ENCODE data around the gene FTH1.

FTH1 gene

DNA sequence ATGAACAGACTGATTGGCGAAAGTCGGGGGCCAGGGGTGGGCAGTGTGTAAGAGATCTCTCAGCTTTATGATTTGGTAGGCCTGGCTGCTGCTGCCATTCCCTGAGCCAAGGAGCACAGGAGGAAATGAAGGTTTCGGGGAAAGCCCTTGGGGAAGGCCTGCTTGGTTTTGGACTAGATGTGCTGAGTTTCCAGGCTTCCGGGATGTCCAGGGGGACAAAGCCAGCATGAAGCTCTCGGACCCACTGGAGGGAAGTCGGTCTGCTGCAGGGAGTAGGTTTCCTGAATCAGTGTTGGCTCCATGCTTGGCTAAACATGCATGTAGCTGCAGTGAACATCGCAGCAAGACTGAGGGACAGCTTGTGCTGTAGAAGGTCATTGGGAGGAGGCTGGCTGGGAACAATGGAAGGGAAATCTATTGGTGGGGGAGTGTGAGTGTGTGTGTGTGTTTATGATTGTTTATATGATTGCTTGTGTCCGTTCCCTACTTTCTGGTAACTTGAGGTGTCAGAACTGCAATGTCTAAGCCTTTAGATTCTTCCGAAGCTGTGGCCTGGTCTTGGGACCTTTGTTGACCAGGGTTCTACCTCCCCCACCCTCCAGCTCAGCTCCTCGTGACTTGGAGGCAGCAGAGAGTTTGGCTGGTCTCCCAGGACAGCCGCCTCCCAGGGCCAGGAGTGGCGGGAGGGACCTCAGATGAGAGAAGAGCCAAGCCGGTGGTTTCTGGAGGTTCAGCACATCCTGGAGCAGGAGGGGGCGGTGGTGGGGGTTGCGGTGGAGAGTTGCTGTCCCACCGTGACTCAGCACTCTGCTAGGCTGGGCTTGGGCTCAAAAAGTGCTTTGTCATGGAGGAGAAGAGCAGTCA is 4.0 kb upstream of the FTH1 start:
- DNase-seq = peak; percentile 85

DNA sequence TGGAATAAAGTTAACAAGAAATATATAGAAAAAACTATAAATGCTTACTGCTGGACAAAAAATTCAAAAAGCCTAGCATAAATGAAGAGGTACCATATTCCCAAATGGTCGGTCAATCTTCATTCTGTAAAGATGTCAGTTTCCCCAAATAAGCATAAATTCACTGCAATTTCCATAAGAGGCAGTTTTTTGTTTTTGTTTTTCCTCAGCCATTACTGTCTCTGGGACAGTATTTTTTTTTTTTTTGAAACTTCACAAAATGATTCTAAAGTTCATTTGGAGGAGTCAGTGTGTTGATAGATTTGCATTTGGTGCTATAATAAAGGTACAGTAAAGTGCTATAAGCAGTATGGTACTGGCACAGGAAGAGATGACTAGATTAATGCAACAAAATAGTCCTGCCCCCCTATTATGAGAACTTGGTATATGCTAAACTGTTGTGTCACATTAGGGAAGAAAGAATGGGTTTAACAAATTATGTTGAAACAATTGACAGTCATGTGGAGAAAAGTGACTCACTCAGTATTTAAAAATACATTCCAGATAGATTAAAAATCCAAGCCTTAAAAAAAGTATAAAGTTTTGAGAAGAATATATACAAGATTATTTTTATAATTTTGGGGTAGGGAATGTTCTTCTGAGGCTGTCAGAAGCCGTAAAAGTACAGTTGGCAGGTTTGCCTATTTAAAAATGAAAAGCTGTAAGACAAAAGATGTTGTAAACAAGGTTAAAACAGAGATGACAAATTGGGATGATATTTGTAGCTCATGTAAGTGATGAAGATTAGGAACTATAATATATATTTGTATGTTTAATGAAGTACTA is 2.6 kb upstream of the FTH1 start:
- no peak overlapping the region for H3K27ac Mint-ChIP-seq
- H3K27me3 Mint-ChIP-seq (ENCODE audit: low read depth, poor library complexity) = peaks cover 4% of the 10 kb centered on the region
- DNase-seq = no peak
- peaks cover 76% of the 10 kb centered on the region for H3K4me1 Mint-ChIP-seq
- H3K9me3 Mint-ChIP-seq = no peaks in the 10 kb centered on the region
- peaks cover 5% of the 10 kb centered on the region for H3K36me3 Mint-ChIP-seq (ENCODE audit: low read depth)
- H3K4me3 Mint-ChIP-seq = no peak overlapping the region
- TF ChIP-seq, protein P1, sequence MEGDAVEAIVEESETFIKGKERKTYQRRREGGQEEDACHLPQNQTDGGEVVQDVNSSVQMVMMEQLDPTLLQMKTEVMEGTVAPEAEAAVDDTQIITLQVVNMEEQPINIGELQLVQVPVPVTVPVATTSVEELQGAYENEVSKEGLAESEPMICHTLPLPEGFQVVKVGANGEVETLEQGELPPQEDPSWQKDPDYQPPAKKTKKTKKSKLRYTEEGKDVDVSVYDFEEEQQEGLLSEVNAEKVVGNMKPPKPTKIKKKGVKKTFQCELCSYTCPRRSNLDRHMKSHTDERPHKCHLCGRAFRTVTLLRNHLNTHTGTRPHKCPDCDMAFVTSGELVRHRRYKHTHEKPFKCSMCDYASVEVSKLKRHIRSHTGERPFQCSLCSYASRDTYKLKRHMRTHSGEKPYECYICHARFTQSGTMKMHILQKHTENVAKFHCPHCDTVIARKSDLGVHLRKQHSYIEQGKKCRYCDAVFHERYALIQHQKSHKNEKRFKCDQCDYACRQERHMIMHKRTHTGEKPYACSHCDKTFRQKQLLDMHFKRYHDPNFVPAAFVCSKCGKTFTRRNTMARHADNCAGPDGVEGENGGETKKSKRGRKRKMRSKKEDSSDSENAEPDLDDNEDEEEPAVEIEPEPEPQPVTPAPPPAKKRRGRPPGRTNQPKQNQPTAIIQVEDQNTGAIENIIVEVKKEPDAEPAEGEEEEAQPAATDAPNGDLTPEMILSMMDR (IDR thresholded peaks at IDR 0.05) = no peak

More for the DNA sequence above, 4.0 kb upstream of the FTH1 start:
- Mint-ChIP-seq H3K4me3 (peak overlapping the region; percentile 43), H3K9me3 (no peaks in the 10 kb centered on the region), H3K36me3 (ENCODE audit: low read depth) (no peaks in the 10 kb centered on the region), H3K27ac (peak overlapping the region; percentile 91), H3K4me1 (peaks cover 78% of the 10 kb centered on the region), H3K27me3 (ENCODE audit: low read depth, poor library complexity) (peaks cover 4% of the 10 kb centered on the region)
- TF ChIP-seq, protein P1 (IDR thresholded peaks at IDR 0.05) = no peak

DNA sequence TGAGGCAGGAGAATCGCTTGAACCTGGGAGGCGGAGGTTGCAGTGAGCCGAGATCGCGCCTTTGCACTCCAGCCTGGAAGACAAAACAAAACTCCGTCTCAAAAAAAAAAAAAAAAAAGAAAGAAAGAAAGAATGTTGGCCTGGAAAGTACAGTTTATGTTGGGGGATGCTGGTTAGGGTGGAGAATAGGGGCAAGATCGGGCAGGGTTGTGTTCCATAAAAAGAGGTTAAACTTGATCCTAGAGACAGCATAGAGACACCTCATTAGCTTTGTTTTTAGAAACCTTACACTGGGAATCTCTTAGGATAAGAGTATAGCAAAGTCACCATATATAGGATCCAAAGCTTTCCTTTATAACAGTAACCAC is 1.9 kb upstream of the FTH1 start:
- H3K27me3 Mint-ChIP-seq (ENCODE audit: low read depth, poor library complexity) = peaks cover 4% of the 10 kb centered on the region

DNA sequence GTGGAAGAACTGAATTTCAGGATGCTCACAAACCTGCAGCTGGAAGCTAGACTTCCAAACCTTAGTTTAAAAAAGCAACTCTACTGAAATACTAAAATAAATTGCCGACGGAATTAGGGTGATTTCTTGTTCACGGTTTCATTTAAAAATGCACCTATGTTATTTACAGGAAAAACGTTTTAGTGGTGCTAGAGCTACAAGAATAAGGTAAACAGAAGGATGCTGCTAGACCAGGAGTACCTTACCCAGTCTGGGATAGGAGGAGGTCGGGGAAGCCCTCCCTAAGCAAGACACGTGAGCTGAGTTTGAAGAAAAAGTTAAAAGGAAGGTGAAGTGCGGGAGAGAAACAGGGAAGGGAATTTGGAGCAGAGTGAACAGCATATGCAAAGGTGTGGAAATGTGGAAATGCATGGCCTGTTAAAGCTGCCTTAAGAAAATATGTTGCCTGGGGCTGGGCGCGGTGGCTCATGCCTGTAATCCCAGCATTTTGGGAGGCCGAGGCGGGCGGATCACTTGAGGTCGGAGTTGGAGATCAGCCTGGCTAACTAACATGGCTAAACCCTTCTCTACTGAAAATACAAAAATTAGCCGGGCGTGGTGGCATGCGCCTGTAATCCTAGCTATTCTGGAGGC is 1.4 kb upstream of the FTH1 start:
- H3K4me1 Mint-ChIP-seq = peaks cover 76% of the 10 kb centered on the region
- H3K9me3 Mint-ChIP-seq = no peaks in the 10 kb centered on the region
- no peak for DNase-seq
- peaks cover 17% of the 10 kb centered on the region for H3K36me3 Mint-ChIP-seq (ENCODE audit: low read depth)
- peak overlapping the region; percentile 97 for H3K4me3 Mint-ChIP-seq
- TF ChIP-seq, protein P1 (IDR thresholded peaks at IDR 0.05) = no peak
- peak overlapping the region; percentile 19 for H3K27ac Mint-ChIP-seq
- H3K27me3 Mint-ChIP-seq (ENCODE audit: low read depth, poor library complexity) = peaks cover 4% of the 10 kb centered on the region

More for the DNA sequence above, 1.9 kb upstream of the FTH1 start:
- peaks cover 12% of the 10 kb centered on the region for H3K36me3 Mint-ChIP-seq (ENCODE audit: low read depth)
- no peak for DNase-seq
- H3K27ac Mint-ChIP-seq = peak overlapping the region; percentile 10
- TF ChIP-seq, protein P1 (IDR thresholded peaks at IDR 0.05) = no peak
- H3K4me3 Mint-ChIP-seq = peak overlapping the region; percentile 97
- H3K4me1 Mint-ChIP-seq = peaks cover 80% of the 10 kb centered on the region
- no peaks in the 10 kb centered on the region for H3K9me3 Mint-ChIP-seq

DNA sequence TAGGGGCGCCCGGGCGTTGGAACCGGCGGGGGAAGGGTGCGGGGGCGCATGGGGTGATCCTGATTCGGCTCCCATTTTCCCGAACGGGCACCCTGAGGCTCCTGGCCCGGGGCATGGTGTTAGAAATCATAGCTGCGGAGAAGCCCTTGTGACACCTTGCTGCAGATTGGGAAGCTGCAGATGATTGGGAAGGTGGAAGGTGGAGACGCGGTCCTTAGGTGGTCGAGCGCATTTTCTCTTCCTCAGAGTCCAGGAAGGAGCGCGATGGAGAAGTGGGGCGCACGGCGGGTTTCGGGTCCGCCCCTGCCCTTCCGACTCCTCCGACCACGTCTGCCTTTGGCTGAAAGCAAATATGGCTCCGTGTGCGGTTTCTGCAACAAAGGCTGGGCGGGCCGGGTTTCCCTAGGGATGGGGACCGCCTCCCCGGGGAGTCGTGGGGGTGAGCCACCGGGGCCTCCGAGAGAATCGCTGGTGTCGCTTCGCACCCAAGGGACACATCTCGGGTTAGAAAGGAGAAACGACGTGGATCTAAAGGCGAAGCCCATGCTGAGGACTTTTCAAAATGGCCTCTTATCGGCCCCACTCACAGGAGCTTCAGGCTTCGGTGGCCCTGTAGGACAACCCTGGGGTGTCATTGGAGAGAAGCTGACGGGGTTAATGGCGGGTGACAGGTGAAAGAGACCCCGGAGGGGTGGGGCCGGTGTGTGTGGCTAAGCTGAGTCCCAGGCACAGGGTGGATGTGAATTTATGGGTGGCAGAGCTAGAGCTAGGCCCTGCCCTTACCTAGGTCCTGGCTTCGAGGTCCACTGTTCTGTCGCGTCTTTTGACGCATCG is 707 bp upstream of the FTH1 start:
- peak overlapping the region; percentile 19 for H3K27ac Mint-ChIP-seq
- TF ChIP-seq, protein P1 (IDR thresholded peaks at IDR 0.05) = no peak
- H3K4me1 Mint-ChIP-seq = peaks cover 69% of the 10 kb centered on the region
- peak overlapping the region; percentile 97 for H3K4me3 Mint-ChIP-seq
- peaks cover 10% of the 10 kb centered on the region for H3K27me3 Mint-ChIP-seq (ENCODE audit: low read depth, poor library complexity)
- peaks cover 24% of the 10 kb centered on the region for H3K36me3 Mint-ChIP-seq (ENCODE audit: low read depth)
- H3K9me3 Mint-ChIP-seq = no peaks in the 10 kb centered on the region
- peak; percentile 46 for DNase-seq

All from nephron progenitor cell (in vitro differentiated cells).